ENCODE measurements around the gene PRKACG. TPM values are rescaled to one million over a fixed set of nuclear protein-coding genes. Genes with fewer than 3 reads are reported as not detected.
"Not testable (repeated sequence)": the region's sequence is repeated elsewhere in the genome, so short reads cannot be mapped to it uniquely, and the experiment has no call there.

PRKACG gene
- not detected for total RNA-seq (ENCODE audit: insufficient read depth, low replicate concordance)

GRCh38 chr9:69014013-69014412 lies at the start of gene PRKACG:
Gene PRKACG (minus strand): TSS chr9:69014113. CDS start chr9:69014092, 21 bp downstream.
- no peak for DNase-seq (ENCODE audit: low spot score)

- DNase-seq (ENCODE audit: low spot score): no peak
These were observed 48.3 kb upstream of the PRKACG start for GRCh38 chr9:69062195-69062594.

GRCh38 chr9:69060766-69061165 lies 46.9 kb upstream of the PRKACG start:
- DNase-seq (ENCODE audit: low spot score): no peak

- DNase-seq (ENCODE audit: low spot score): no peak
These were observed 44.2 kb upstream of the PRKACG start for GRCh38 chr9:69058101-69058500.

- DNase-seq (ENCODE audit: low spot score): no peak
These were observed 42.4 kb upstream of the PRKACG start for GRCh38 chr9:69056191-69056815.

GRCh38 chr9:69054989-69055388 lies 41.1 kb upstream of the PRKACG start:
- no peak for DNase-seq (ENCODE audit: low spot score)

- DNase-seq (ENCODE audit: low spot score): not testable (repeated sequence)
These were observed 37.0 kb upstream of the PRKACG start for GRCh38 chr9:69050936-69051335.

- DNase-seq (ENCODE audit: low spot score): no peak
These were observed 35.2 kb upstream of the PRKACG start for GRCh38 chr9:69049094-69049493.

- no peak for DNase-seq (ENCODE audit: low spot score)
These were observed 33.5 kb upstream of the PRKACG start for GRCh38 chr9:69047371-69047770.

GRCh38 chr9:69046723-69047122 lies 32.8 kb upstream of the PRKACG start:
- DNase-seq (ENCODE audit: low spot score): no peak

- no peak for DNase-seq (ENCODE audit: low spot score)
These were observed 31.9 kb upstream of the PRKACG start for GRCh38 chr9:69045821-69046220.

GRCh38 chr9:69044240-69045219 lies 30.6 kb upstream of the PRKACG start:
- no peak for DNase-seq (ENCODE audit: low spot score)

- no peak for DNase-seq (ENCODE audit: low spot score)
These were observed 26.7 kb upstream of the PRKACG start for GRCh38 chr9:69040646-69041045.

- DNase-seq (ENCODE audit: low spot score): no peak
These were observed 22.9 kb upstream of the PRKACG start for GRCh38 chr9:69036799-69037198.

GRCh38 chr9:69036309-69036708 lies 22.4 kb upstream of the PRKACG start:
- DNase-seq (ENCODE audit: low spot score): no peak

- DNase-seq (ENCODE audit: low spot score): peak; percentile 84
These were observed 21.8 kb upstream of the PRKACG start, which contains the start of gene FXN for GRCh38 chr9:69035438-69036308. Gene FXN (plus strand): TSS chr9:69035752. CDS start chr9:69035783, 31 bp downstream.

GRCh38 chr9:69034071-69034470 lies 20.2 kb upstream of the PRKACG start:
- DNase-seq (ENCODE audit: low spot score): no peak

GRCh38 chr9:69030851-69031645 lies 17.1 kb upstream of the PRKACG start:
- DNase-seq (ENCODE audit: low spot score): no peak

- DNase-seq (ENCODE audit: low spot score): no peak
These were observed 15.6 kb upstream of the PRKACG start for GRCh38 chr9:69029535-69029934.

GRCh38 chr9:69028754-69029153 lies 14.8 kb upstream of the PRKACG start:
- no peak for DNase-seq (ENCODE audit: low spot score)
